Esophagus muscularis mucosa (tissue), 3 donors: ENCODE measurements around the gene KCMF1.

Source experiments
- CTCF ChIP-seq, 3 experiments: fragments of 200-600 bp in 2 of 3; fragments of 450-650 bp in 1 of 3; sonication (generic) in 2 of 3; IDR thresholded peaks; one replicate each; pipeline ENCODE4 v1.5.1; 2017 to 2019; ENCODE audit warnings: antibody characterized with exemption in 3 of 3, mild to moderate bottlenecking in 2 of 3, moderate library complexity in 1 of 3
- POLR2A ChIP-seq: fragments of 450-650 bp; IDR thresholded peaks from one replicate; pipeline ENCODE4 v1.6.1; 2017; ENCODE audit warnings: antibody characterized with exemption, moderate library complexity, mild to moderate bottlenecking, low read depth
- POLR2AphosphoS5 ChIP-seq, 2 donors: sonication (generic); formaldehyde crosslinking; IDR thresholded peaks; one replicate each; pipeline ENCODE4 v1.6.1; 2017; ENCODE audit warnings: antibody characterized with exemption in 2 of 2

GRCh38 chr2:84965192-84965516, 5.8 kb upstream of the KCMF1 start:
- TF ChIP-seq POLR2AphosphoS5 (IDR thresholded peaks at IDR 0.05) (no peak), CTCF (IDR thresholded peaks at IDR 0.05) (no peak), POLR2A (no peak)
